NK-92 (cell line): ENCODE measurements around the gene PPM1E.
"Not testable (repeated sequence)": the region's sequence is repeated elsewhere in the genome, so short reads cannot be mapped to it uniquely, and the experiment has no call there.

Experiments
- DNase-seq: peaks from one replicate; lab custom pipeline; 2025; ENCODE audit not compliant: unreplicated experiment; lab: John Stamatoyannopoulos, UW

PPM1E gene

DNA sequence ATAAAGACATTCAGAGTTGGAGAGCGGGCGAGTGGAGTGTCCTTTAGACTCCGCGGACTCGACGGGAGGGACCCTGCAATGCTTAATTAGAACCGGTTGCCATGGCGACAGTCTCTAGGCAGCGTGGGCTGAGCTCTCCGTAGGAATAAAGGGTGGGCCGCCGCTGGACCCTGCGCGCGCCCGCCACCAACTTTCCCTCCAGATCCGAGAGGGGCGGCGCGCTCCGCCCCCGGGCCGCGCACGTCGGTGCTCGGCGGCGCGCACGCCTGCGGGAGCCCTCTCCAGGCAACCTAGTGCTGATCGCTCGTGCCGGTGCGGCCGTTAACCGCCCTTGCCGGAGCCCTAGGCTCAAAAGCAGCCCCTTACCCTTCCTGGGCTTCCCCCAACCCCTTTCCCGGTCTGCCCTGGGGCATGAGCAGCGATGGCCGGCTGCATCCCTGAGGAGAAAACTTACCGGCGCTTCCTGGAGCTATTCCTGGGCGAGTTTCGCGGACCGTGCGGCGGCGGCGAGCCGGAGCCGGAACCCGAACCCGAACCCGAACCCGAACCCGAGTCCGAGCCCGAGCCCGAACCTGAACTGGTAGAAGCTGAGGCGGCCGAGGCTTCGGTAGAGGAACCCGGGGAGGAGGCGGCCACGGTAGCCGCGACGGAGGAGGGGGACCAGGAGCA lies at the start of gene PPM1E:
Gene PPM1E, plus strand, starts transcription at position 278 of the 669 bp plus-strand sequence.
- DNase-seq = no peak

DNA sequence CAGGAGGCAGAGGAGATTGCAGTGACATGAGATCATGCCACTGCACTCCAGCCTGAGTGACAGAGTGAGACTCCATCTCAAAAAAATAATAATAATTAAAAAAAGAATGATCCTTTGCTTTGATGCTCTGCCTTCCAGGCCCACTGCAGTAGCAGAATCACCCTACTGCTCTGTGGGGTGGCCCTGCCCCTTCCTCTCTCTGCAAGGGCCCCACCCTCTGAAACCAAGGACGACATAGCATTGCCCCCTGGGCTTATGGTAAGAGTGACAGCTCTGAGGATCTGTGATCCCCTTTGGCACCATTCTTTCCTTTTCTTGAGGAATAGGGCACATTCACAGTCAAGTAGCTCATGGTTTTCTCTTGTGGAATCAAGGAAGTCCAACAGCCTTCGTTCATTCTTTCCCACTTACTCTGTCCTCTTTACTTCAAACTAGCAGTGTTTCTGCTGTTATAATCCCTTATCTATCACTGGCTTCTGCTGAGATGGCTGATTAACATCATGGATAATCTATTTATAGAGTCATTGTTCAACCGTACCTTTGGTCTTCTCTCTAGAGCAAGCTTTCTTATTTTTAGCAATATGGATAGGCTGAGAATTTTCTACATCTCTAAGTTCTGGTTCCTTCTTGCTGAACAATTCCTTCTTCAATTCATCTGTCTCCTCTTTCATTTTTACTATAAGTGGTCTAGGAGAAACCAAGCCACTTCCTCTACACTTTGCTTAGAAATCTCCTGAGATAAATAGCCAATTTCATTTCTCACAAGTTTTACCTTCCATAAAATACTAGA lies 49.1 kb upstream of the PPM1E start:
- DNase-seq = no peak

DNA sequence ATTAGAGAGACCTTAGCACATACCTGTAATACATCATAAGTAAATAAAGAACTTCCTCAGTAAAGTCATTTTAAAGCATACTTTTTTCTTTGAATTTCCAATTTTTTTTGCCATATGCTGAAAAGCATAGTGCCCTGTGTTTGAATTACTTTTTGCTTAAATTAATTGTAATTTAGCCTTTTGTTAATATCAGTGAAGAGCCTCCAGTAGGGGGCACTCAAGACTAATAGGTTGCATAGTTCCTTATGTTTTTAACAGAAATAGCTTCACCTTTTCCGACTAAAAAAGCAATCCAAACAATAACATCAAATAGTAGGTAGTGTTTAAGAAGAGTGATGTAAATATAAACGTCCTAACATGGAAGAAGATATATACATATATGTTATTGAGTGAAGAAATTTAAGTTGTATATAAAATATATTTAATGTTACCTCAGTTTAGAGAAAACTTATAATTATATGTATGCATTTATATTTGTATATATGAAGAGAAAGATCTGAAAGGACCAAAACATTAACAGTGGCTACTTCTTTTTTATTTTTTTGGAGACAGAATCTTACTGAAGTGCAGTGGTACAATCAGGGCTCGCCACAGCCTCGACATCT lies 44.6 kb upstream of the PPM1E start:
- DNase-seq = no peak

DNA sequence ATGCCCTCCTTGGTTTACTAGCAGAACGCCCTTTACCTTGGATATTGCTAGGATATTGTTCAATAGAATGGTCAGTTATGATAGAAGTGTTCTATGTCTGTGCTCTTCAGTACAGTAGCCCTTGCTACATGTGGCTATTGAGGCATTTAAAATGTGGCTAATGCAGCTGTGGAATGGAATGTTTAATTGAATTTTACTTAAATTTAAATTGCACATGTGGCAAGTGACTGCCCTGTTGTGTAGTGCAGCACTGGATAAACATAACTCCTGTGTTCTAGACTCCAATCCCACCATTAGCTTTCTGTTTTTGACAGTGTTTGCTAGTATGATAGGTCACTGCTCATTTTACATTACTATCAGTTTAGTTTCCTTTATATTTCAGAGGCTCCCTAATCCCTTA lies 33.4 kb upstream of the PPM1E start:
- no peak for DNase-seq

DNA sequence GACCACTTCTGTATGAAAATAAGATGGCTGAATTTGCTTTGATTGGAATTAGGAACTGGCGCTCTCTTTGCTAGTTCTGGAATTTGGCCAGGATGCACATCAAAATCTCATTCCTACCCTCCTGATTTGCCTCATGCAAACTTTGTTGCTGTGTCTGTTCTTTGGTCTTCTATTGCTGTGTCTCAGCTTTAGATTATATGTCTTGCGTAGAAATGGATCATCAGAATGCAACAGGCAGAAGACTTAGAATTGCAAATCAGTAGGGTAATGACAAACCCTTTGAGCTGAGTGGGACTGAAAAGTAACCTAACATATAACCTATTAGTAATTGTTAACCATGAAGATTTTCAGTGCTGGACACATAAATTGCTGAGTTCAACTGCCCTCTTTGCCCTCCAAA lies 33.0 kb upstream of the PPM1E start:
- DNase-seq = no peak

DNA sequence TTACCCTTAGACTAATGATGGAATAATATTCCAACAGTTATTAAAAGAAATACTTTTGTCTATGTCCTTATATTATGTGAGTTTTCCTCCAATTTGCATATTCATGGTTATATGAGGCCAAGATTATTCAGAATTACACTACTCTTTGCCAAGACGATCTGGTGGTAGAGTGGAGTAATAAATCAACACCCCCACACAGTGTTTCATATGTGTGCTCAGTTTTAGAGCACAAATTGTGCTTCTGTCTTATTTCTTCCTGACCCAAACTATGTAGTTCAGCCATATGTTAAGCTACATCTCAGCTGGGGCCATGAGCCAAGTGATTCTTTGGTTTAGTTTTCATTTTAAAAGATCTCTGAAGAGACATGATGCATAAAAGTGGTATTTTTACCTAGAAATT lies 26.9 kb upstream of the PPM1E start:
- DNase-seq = no peak

DNA sequence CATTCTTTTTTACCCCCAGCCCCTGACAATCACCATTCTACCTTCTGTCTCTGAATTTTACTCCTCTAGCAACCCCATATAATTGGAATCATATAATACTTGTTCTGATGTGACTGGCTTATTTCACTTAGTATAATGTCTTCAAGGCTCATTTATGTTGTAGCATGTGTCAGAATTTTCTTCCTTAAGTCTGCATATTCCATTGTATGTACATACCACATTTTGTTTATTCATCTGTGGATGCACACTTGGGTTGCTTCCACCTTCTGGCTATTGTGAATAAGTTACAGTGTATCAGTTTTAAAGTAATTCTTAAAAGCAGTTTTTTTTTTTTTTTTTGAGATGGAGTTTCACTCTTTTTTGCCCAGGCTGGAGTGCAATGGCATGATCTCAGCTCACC lies 24.7 kb upstream of the PPM1E start:
- DNase-seq = no peak

DNA sequence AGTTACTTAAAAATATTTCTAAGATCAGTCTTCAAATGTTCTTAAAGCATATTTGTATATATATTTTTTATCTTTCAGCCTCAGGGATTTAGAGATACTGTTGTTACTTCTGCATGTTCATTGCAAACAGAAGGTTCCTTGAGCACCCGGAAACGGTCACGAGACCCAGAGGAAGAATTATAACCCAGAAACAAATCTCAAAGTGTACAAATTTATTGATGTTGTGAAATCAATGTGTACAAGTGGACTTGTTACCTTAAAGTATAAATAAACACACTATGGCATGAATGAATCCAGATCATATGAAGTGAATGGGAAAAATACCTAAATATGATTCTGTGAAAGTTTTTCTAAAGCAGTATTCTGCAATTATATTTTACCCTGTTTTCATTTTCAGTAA lies 21.6 kb upstream of the PPM1E start:
- DNase-seq = no peak

DNA sequence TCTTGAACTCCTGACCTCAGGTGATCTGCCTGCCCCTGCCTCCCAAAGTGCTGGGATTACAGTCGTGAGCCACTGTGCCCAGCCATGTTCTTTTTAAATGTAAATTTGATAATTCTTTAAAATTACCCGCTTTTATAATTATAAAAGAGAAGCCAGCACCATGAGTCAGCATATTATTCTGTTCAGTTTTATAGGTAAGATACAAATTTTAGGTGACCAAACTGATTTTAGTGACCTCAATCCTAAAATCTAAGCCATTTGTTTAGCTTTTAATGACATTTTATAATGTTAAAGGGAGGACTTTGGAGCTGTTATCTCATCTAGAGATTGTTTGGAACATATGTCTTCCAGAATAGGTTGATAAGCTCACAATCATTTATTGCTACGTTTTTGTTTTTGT lies 20.8 kb upstream of the PPM1E start:
- no peak for DNase-seq

DNA sequence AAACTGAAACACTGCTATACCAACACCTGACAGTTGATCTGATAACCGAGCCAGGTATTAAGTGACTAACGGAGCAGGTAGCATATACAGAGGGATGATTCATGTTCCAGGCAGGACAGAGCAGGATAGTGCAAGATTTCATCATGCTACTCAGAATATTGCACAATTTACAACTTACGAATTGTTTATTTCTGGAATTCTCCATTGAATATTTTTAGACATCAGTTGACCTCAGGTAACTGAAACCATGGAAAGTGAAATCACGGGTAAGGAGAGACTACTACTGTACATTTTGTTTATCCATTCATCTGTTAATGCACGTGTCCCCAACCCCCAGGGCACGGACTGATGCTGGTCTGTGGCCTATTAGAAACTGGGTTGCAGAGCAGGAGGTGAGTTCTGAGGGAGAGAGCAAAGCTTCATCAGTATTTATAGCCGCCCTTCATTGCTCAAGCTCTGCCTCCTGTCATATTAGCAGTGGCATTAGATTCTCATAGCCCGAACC lies 14.5 kb upstream of the PPM1E start:
- no peak for DNase-seq

DNA sequence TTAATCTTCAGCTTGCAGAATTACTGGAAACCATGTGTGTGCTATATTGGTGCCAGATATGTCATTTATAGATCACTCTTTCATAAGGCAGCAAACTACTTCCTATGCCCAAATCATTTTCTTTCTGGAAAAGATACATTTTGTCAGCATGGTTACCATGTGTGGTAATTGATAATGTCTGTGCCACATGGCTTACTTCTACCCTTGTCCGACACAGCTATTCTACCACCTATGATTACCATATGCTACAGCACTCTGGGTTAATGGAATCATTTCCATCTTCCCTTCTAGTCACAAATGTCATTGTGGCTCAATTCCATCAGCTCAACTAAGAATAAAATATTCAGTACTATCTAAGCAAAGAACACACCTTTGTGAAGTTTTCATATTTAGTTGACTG lies 8.0 kb upstream of the PPM1E start:
- no peak for DNase-seq

DNA sequence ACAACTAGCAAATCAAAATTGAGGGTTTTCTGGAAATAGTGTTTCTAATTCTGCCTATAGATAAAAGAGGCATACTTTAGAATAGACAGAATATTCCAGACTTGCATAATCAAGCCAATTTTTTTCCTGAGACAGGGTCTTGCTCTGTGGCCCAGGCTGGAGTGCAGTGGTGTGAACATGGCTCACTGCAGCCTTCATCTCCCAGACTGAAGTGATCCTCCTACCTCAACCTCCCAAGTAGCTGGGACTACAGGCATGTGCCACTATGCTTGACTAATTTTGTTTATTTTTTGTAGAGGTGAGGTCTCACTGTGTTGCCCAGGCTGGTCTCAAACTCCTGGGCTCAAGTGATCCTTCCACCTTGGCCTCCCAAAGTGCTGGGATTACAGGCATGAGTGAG lies 6.0 kb upstream of the PPM1E start:
- not testable (repeated sequence) for DNase-seq

DNA sequence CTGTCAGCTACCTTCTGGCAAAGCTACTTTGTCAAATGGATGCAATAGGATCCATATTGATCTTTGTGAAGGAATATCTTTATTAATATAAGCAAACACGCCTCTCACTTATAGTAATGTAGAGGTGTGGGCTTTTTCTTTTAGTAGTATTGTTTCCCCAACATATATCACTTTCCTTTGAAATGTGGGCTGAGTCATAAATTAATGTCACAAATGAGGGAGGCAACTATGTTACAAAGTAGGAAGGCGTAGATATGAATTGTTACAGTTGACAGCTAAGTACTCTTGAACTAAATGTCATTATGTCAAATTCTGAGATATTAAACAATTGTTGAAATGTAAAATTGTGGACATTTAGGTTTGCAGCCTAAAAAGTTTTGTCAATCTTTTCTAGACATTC lies 2.6 kb upstream of the PPM1E start:
- DNase-seq = no peak

DNA sequence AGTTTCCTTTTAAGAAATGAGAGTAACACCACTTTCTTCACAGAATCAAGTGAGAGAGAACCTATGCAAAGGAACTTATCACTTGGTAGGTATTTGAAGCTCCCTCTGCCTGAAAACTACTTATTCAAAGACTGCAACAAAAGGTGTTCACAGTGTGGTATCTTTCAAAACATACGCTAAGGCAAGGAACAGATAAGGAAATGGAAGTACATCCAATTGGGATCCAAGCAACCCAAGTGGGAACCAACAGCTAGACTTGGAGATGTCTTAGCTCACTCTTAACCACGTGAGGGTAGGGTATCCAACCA lies 431 bp upstream of the PPM1E start:
- DNase-seq = no peak

DNA sequence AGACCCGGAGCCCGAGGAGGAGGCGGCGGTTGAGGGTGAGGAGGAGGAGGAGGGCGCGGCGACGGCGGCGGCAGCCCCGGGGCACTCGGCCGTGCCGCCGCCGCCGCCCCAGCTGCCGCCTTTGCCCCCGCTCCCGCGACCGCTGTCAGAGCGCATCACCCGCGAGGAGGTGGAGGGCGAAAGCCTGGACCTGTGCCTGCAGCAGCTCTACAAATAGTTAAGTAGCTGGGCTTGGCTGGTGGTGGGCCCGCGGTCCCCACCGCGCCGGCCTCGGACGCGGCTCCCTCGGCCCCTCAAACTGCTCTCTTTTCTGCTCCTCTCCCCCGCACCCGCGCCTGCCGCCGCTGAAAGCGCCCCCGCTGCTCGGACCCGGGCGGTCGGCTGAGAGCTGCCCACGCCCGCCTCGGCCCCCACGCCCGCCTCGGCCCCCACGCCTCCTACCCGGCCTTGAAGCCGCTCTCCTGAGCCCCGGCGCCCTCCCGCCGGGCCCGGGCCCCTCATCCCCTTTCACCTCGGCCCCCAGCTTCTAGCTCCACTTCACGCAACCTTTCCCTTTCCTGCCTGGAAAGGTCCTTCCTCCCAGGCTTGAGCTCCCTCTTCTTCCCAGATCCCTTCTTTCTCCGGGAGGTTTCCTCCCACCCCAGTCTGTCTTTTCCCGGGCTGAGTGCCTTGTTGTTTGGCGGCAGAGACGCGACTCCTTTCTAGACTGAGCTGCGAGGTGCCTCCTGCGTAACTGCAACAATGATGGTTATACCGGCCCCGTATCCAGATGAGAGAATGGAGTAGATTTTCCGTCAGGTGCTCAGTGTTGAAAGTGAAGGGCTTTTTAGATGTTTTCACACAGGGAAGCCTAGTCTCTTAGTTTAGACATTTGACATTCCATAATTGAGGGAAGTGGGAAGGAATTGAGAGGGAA lies 850 bp downstream of the PPM1E start:
- DNase-seq = no peak

DNA sequence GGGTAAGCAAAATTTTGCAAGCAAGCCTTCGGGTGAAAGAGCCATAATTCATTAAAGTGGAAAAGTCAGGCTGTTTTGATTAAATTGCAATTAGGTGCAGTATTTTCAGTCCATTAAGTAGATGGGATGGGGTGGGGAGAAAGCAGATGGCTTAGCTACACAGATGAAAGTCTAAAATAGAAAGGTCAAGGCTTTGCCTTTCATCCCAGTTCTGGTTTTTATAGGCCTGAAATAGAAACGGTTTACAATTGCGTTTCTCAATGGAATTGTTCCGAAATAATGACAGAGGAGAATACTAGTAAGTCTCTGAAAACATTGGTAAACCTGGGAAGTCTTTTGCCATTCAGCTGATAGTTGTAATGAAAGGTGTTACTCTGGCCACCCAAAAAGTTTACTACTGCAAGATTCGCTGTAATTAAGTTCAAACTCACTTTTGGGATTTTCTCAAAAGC lies 1.5 kb downstream of the PPM1E start:
- DNase-seq = no peak

DNA sequence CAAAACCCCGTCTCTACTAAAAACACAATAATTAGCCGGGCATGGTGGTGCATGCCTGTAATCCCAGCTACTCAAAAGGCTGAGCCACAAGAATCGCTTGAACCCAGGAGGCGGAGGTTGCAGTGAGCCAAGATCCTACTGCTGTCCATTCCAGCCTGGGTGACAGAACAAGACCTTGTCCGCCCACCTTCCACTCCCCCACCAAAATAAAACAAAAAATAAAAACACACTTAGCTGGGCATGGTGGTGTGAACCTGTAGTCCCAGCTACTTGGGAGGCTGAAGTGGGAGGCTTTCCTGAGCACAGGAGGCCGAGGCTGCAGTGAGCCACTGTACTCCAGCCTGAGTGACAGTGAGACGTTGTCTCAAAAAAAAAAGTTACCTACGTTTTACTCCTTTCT lies 3.2 kb downstream of the PPM1E start:
- DNase-seq = no peak

DNA sequence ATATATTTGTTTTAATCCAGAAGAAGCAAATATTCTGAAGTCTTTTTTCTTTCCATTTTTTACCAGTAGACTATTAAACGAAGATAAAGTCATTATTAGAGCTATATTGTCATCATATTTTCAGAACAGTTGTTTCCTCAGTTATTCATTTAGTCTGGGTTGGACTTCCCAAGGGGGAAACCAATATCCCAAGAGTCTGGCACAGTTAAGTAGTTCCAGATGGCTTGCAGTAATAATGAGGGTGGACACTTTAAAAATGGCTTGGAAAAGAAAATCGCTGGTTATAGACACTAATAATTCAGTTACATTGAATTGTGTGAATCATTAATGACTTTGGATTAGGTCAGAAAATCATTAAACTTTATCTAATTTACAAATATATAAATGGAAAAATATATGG lies 3.9 kb downstream of the PPM1E start:
- no peak for DNase-seq

DNA sequence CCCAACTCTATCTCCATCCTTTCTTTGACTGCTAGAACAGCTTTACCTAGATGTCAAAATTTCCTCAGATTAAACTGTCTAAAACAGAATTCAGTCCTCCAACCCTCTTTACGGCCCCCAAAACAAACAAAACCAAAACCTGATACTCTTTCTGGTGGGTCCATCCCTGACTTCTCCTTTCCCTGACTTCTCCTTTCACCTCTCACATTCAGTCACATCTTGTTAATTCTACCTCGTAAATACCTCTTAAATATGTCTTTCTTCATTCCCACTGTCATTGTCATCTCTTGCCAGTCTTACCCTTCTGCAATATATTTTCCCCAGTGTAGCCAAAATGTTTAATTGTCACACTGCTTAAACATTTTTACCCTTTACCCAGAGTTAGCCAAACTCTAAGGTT lies 4.6 kb downstream of the PPM1E start:
- DNase-seq = no peak

DNA sequence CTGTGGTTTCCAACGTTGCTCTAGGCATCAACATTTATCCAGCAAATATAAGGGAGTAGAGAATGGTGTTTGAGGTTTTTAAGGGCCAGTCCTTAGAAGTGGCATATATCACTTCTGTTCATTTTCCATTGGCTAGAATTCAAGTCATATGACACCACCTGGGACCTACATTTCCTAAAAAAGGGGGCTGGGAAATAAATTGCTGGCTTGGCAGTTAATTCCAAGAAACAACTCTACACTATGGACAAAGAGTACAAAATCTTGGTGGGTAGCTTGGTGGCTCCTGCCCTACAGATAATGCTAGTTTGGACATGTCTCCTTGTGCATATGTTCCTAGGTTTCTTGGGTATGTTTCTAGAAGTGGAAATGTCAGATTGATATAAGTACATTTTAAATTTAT lies 7.6 kb downstream of the PPM1E start:
- no peak for DNase-seq

DNA sequence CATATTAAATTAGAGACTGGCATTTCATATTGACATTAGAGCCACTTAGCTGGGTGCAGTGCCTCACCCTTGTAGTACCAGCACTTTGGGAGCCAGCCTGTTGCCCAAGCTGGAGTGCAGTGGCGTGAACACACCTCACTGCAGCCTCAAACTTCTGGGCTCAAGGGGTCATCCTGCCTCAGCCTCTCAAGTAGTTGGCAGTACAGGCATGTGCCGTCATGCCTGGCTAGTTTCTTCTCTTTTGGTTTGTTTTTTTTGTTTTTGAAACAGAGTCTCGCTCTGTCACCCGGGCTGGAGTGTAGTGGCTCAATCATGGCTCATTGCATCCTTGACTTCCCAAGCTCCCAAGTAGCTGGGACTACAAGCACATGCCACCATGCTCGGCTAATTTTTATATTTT lies 8.7 kb downstream of the PPM1E start:
- no peak for DNase-seq
